Panc1 (cell line): ENCODE measurements around the gene ZNF8.
"Not testable (repeated sequence)": the region's sequence is repeated elsewhere in the genome, so short reads cannot be mapped to it uniquely, and the experiment has no call there.

ENCODE experiments used
- CTCF ChIP-seq: fragments of 450-650 bp; IDR thresholded peaks from 2 replicates; pipeline ENCODE4 v1.5.1; 2017; ENCODE audit warnings: mild to moderate bottlenecking
- POLR2AphosphoS5 ChIP-seq: IDR thresholded peaks from 2 replicates; pipeline ENCODE4 v1.6.1; 2012; ENCODE audit warnings: mild to moderate bottlenecking, low read depth, low read length, moderate library complexity
- SIN3A ChIP-seq: IDR thresholded peaks from 2 replicates; pipeline ENCODE4 v1.6.1; 2012; ENCODE audit warnings: low read depth, mild to moderate bottlenecking, low read length, moderate library complexity, borderline replicate concordance; ENCODE audit not compliant: insufficient read depth

- TF ChIP-seq CTCF, POLR2AphosphoS5, SIN3A: not testable (repeated sequence)
Observed at GRCh38 chr19:58348080-58348479, 69.3 kb downstream of the ZNF8 start.
